ES-I3 (cell line): ENCODE measurements around the gene AFF3.
"Not testable (repeated sequence)": the region's sequence is repeated elsewhere in the genome, so short reads cannot be mapped to it uniquely, and the experiment has no call there.

Experiments used
- H3K36me3 ChIP-seq: 2 replicates; pipeline ENCODE4 v1.6.1; 2013; ENCODE audit warnings: mild to moderate bottlenecking, low read length, control low read depth, moderate library complexity; ENCODE audit not compliant: insufficient read depth
- H3K4me1 ChIP-seq: 2 replicates; pipeline ENCODE4 v1.6.1; 2013; ENCODE audit warnings: mild to moderate bottlenecking, control low read depth, low read length; ENCODE audit not compliant: insufficient read depth
- H3K9ac ChIP-seq: 2 replicates; pipeline ENCODE4 v1.6.1; 2013; ENCODE audit warnings: low read depth, mild to moderate bottlenecking, low read length, moderate library complexity
- H3K9me3 ChIP-seq: 2 replicates; pipeline ENCODE4 v1.6.1; 2013; ENCODE audit warnings: mild to moderate bottlenecking, low read length, moderate library complexity; ENCODE audit not compliant: control insufficient read depth, insufficient read depth

Gene AFF3

DNA sequence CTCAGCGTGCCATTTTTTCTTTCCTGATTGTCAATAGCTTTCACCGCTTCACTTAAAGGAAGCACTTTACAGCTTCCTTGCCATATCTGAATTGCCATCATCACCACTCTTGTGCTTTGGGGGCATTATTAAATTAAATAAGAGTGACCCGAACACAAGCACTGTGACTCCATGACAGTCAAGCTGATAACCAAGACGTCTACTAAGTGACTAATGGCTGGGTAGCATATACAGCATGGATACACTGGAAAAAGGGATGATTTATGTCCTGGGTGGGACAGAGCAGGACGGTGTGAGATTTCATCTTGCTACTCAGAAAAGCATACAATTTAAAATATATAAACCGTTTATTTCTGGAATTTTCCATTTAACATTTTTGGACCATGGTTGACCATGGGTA lies 24.3 kb upstream of the AFF3 start:
- Histone ChIP-seq H3K9ac (no peak overlapping the region), H3K36me3 (no peaks in the 10 kb centered on the region), H3K4me1 (no peaks in the 10 kb centered on the region), H3K9me3 (peaks cover 7% of the 10 kb centered on the region)

GRCh38 chr2:100163605-100164004 lies 21.2 kb upstream of the AFF3 start:
- Histone ChIP-seq H3K4me1 (no peaks in the 10 kb centered on the region), H3K9me3 (peaks cover 9% of the 10 kb centered on the region), H3K9ac (no peak overlapping the region), H3K36me3 (no peaks in the 10 kb centered on the region)

DNA sequence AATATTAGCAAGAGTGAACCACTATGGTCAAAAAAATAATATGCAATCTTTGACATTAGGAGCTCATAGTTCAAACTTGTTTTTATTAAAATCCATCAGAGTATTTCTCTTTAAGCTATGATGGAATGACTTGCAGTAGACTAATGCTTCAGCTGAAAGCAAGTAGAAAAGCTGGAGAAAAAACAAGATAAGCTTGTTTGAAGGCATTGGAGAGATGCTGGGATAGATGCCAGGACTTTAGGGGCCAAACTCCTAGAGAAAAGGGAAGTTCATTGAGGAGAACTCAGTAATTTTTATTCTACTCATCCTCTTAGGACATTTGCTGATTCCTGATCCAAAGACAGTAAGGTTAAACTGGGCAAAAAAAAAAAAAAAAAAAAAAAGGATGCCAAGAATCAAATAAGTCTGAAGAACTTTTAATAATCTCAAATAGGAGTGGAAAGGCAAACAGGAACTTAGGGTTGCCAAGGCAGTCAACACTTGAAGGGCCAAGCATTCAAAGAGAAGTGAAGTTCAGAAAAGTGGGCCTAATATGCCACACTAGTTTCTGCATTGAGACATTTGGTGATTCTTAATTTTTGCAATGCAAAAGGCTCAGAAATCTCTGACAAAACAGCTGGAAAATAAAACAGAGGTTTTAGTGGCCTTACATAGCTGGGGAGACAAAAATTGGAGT lies 19.7 kb upstream of the AFF3 start:
- H3K9ac ChIP-seq = no peak overlapping the region
- peaks cover 11% of the 10 kb centered on the region for H3K9me3 ChIP-seq
- no peaks in the 10 kb centered on the region for H3K36me3 ChIP-seq
- no peaks in the 10 kb centered on the region for H3K4me1 ChIP-seq

DNA sequence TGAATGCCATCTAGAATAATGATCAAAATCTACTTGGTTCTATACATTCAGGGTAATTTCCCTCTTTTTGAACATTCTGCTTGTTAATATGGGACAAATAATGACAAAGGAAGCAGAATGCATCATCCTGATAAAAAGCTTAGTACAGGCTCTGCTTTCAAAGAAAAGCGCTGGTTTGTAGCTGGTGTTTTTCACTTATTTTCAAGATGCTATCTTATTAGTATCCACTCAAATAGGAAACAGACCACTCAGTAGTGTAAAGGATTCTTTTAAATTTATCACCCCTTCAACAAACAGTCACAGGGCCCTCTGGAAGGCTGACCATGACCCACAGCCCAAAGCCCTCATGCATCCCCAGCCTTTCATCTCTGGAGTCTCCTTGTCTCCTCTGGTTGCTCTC lies 18.0 kb upstream of the AFF3 start:
- peaks cover 11% of the 10 kb centered on the region for H3K9me3 ChIP-seq
- no peak overlapping the region for H3K9ac ChIP-seq
- no peaks in the 10 kb centered on the region for H3K4me1 ChIP-seq
- H3K36me3 ChIP-seq = no peaks in the 10 kb centered on the region

DNA sequence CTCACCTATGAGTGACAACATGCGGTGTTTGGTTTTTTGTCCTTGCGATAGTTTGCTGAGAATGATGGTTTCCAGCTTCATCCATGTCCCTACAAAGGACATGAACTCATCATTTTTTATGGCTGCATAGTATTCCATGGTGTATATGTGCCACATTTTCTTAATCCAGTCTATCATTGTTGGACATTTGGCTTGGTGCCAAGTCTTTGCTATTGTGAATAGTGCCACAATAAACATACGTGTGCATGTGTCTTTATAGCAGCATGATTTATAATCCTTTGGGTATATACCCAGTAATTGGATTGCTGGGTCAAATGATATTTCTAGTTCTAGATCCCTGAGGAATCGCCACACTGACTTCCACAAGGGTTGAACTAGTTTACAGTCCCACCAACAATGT lies 9.4 kb upstream of the AFF3 start:
- H3K9me3 ChIP-seq, H3K4me1 ChIP-seq, H3K9ac ChIP-seq, H3K36me3 ChIP-seq: not testable (repeated sequence)

- Histone ChIP-seq H3K36me3 (no peaks in the 10 kb centered on the region), H3K9me3 (no peaks in the 10 kb centered on the region), H3K4me1 (no peaks in the 10 kb centered on the region), H3K9ac (no peak overlapping the region)
Measured at GRCh38 chr2:100151310-100151709, 8.9 kb upstream of the AFF3 start.

DNA sequence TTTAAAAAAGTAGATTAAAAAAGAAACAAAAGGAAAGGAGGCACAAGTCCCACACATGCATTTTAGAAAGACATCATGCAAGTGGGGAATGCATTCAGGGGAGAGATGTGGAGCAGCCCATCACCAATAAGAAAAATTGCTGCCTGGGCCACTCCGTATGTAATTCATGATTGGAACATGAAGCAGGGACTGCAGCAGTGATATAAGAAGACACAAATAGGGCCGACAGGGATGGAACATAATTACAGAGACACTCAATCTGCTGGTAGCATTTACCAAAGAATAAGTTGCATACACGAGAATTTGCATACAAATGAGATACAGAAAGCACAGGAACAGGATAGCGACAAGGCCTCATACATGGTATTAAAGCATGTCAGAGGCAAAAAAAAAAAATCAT lies 6.5 kb upstream of the AFF3 start:
- Histone ChIP-seq H3K9me3 (no peaks in the 10 kb centered on the region), H3K36me3 (no peaks in the 10 kb centered on the region), H3K9ac (no peak overlapping the region), H3K4me1 (no peaks in the 10 kb centered on the region)

DNA sequence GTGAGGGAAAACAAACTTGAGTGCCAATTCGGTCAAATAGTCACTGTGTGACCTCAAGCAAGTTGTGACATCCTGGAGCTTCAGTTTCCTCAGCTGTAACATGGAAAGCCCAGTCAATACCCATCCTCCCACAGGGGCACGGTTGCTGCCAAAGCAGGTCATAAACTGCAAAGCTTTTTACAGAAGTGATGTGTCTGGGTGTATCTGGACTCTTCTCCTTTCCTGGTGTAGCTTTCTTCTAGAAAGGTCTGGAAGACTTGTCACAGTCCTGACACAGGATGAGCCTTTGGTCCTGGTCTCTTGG lies 4.2 kb upstream of the AFF3 start:
- no peaks in the 10 kb centered on the region for H3K9me3 ChIP-seq
- no peak overlapping the region for H3K9ac ChIP-seq
- H3K4me1 ChIP-seq = no peaks in the 10 kb centered on the region
- no peaks in the 10 kb centered on the region for H3K36me3 ChIP-seq

DNA sequence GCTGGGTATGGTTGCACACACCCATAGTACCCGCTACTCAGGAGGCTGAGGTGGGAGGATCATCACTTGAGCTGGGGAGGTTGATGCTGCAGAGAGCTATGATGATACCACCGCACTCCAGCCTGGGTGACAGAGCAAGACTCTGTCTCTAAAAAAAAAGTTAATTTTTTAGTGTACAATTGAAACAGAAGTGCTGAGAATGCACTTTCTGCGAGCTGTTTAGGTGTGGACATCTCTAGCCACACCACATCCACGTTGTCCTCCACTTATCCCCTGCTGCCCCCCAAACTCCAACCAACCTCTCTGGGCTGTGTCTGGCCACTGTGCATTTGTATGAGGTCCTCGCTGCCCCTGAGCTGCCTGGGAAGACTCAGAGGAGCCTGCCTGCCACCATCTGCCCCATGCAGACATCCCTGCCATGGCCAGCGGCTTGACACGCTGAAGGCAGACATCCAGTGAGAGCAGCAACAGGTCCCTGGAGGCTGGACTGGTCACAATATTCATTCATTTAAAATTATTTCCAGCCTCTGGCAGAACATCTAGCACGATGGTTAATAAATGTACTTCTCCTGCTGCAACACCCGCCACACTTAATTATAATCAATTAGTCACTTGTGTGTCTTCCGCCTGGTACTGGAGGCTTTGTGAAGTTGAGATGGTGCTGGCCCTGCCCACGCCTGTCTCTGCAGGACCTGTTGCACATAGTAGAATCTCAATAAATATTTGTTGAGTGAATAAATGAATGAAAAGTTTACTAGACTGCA lies 3.7 kb upstream of the AFF3 start:
- no peaks in the 10 kb centered on the region for H3K4me1 ChIP-seq
- no peaks in the 10 kb centered on the region for H3K36me3 ChIP-seq
- H3K9ac ChIP-seq = no peak overlapping the region
- no peaks in the 10 kb centered on the region for H3K9me3 ChIP-seq

DNA sequence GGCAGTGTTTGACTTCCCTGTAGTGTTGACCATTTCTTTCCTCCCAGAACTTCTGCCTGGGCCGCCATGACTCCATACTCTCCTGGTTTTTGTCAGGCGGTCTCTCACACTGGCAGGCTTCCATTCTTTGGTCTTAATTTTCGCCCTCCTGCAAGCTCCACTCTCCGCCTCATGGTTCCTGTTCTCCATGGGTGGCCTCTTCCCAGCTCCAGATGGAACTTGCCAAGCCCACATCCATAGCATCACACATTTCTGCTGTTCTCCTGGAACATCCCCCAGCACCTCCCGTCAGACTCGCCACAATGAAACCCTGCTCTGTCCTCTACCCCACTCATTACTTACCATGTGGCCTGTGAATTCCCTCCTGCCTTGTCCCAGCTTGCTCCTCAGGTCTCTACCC lies 896 bp upstream of the AFF3 start:
- Histone ChIP-seq H3K36me3 (no peaks in the 10 kb centered on the region), H3K9me3 (no peaks in the 10 kb centered on the region), H3K9ac (no peak overlapping the region), H3K4me1 (no peaks in the 10 kb centered on the region)

GRCh38 chr2:100141906-100142305 lies 484 bp downstream of the AFF3 start:
- H3K9me3 ChIP-seq = no peaks in the 10 kb centered on the region
- no peak overlapping the region for H3K9ac ChIP-seq
- H3K4me1 ChIP-seq = no peaks in the 10 kb centered on the region
- no peaks in the 10 kb centered on the region for H3K36me3 ChIP-seq

GRCh38 chr2:100140582-100140981 lies 1.8 kb downstream of the AFF3 start:
- Histone ChIP-seq H3K4me1 (no peaks in the 10 kb centered on the region), H3K9me3 (no peaks in the 10 kb centered on the region), H3K36me3 (no peaks in the 10 kb centered on the region), H3K9ac (no peak overlapping the region)

- no peaks in the 10 kb centered on the region for H3K36me3 ChIP-seq
- no peaks in the 10 kb centered on the region for H3K4me1 ChIP-seq
- H3K9me3 ChIP-seq = no peaks in the 10 kb centered on the region
- no peak overlapping the region for H3K9ac ChIP-seq
Measured at GRCh38 chr2:100137866-100138570, 4.4 kb downstream of the AFF3 start.

DNA sequence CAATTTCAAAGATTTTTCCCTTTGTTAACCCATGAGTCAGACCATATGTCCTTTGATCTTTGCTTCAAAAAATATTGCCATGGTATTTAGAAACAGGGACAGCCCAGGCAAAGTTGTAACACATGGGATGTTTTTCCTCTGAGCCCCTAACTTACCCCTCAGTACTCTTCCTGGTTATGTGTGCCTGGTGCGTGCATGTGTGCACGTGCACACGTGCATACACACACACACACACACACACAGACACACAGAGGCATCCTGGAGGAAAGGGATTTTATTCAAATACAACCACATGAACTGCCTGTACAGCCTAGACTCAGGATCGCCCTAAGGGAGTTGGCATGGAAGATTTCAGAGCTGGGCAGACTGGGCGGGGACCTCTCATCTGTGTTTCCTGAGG lies 5.1 kb downstream of the AFF3 start:
- no peaks in the 10 kb centered on the region for H3K4me1 ChIP-seq
- H3K9ac ChIP-seq = no peak overlapping the region
- no peaks in the 10 kb centered on the region for H3K36me3 ChIP-seq
- H3K9me3 ChIP-seq = no peaks in the 10 kb centered on the region

DNA sequence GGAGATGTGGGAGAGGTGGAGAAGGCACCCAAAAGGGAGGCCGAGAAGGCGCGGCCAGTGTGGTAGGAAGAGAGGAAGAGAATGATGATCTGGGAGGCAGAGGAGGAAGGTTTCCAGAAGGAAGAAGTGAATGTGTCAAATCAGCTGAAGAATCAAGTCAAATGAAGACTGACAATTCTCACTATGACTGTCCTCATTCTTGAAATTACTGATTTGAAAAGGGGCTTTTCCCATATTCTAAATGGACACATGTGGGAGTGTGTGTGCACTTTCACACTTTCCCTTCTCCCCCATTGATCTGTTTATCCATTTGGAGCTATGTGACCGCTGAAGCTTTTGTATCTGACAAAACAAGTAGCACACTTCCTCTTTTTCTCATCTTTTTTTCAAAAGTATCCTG lies 6.1 kb downstream of the AFF3 start:
- Histone ChIP-seq H3K4me1 (no peaks in the 10 kb centered on the region), H3K36me3 (no peaks in the 10 kb centered on the region), H3K9ac (no peak overlapping the region), H3K9me3 (no peaks in the 10 kb centered on the region)
